ENCODE measurements around the gene TASP1. TPM values are rescaled to one million over a fixed set of nuclear protein-coding genes. Genes with fewer than 3 reads are reported as not detected.
A peak's percentile ranks its signal among the peaks of the same experiment; 100 is the strongest.

The TASP1 gene
- total RNA-seq, 4 donors from 2014 or later: 14.3 to 17.1 (median 15.6) TPM

- Histone ChIP-seq H3K27ac (no peak overlapping the region), H3K27me3 (no peaks in the 10 kb centered on the region), H3K4me1 (no peaks in the 10 kb centered on the region), H3K9me3 (no peaks in the 10 kb centered on the region), H3K4me3 (no peak overlapping the region), H3K36me3 (no peaks in the 10 kb centered on the region)
- DNase-seq (ENCODE audit: low spot score in 2 of 2): no peak
- no peak for TF ChIP-seq POLR2A (IDR thresholded peaks at IDR 0.05)
- TF ChIP-seq EP300 (IDR thresholded peaks at IDR 0.05): no peak
- no peak for TF ChIP-seq CTCF (IDR thresholded peaks at IDR 0.05)
These were observed 282.1 kb downstream of the TASP1 start for GRCh38 chr20:13356591-13356990.

- Histone ChIP-seq H3K4me3 (no peak overlapping the region), H3K27me3 (no peaks in the 10 kb centered on the region), H3K36me3 (no peaks in the 10 kb centered on the region), H3K4me1 (no peaks in the 10 kb centered on the region), H3K27ac (no peak overlapping the region), H3K9me3 (no peaks in the 10 kb centered on the region)
- DNase-seq (ENCODE audit: low spot score in 2 of 2): no peak
- no peak for TF ChIP-seq EP300 (IDR thresholded peaks at IDR 0.05)
- no peak for TF ChIP-seq CTCF (IDR thresholded peaks at IDR 0.05)
- no peak for TF ChIP-seq POLR2A (IDR thresholded peaks at IDR 0.05)
These were observed 282.7 kb downstream of the TASP1 start for GRCh38 chr20:13355941-13356486.

- WGBS, 2 donors: 71 to 76% methylated on average over 3 of the region's 3 CpGs
- no peak overlapping the region for H3K27ac ChIP-seq
- TF ChIP-seq POLR2A (IDR thresholded peaks at IDR 0.05): no peak
- TF ChIP-seq CTCF (IDR thresholded peaks at IDR 0.05): no peak
- peak in 1 of 2 donors; percentile 32 for TF ChIP-seq EP300 (IDR thresholded peaks at IDR 0.05)
- H3K4me1 ChIP-seq: no peaks in the 10 kb centered on the region
- no peaks in the 10 kb centered on the region for H3K9me3 ChIP-seq
- H3K4me3 ChIP-seq: no peak overlapping the region
- DNase-seq (ENCODE audit: low spot score in 2 of 2): no peak
- no peaks in the 10 kb centered on the region for H3K27me3 ChIP-seq
- no peaks in the 10 kb centered on the region for H3K36me3 ChIP-seq
These were observed 283.3 kb downstream of the TASP1 start for GRCh38 chr20:13355411-13355810.

- H3K9me3 ChIP-seq: no peaks in the 10 kb centered on the region
- H3K27ac ChIP-seq: no peak overlapping the region
- no peak for TF ChIP-seq EP300 (IDR thresholded peaks at IDR 0.05)
- no peak for TF ChIP-seq CTCF (IDR thresholded peaks at IDR 0.05)
- TF ChIP-seq POLR2A (IDR thresholded peaks at IDR 0.05): no peak
- 77 to 78% methylated on average over 2 of the region's 2 CpGs for WGBS, 2 donors
- H3K4me3 ChIP-seq: no peak overlapping the region
- DNase-seq (ENCODE audit: low spot score in 2 of 2): no peak
- peaks cover 0 to 2% (median 0%) of the 10 kb centered on the region in 4 donors for H3K4me1 ChIP-seq
- H3K36me3 ChIP-seq: no peaks in the 10 kb centered on the region
- H3K27me3 ChIP-seq: no peaks in the 10 kb centered on the region
These were observed 285.3 kb downstream of the TASP1 start for GRCh38 chr20:13353261-13353945.

- H3K4me1 ChIP-seq: peaks cover 0 to 4% (median 0%) of the 10 kb centered on the region in 4 donors
- DNase-seq (ENCODE audit: low spot score in 2 of 2): no peak
- H3K27ac ChIP-seq: no peak overlapping the region
- H3K9me3 ChIP-seq: no peaks in the 10 kb centered on the region
- H3K4me3 ChIP-seq: no peak overlapping the region
- H3K27me3 ChIP-seq: no peaks in the 10 kb centered on the region
- TF ChIP-seq POLR2A (IDR thresholded peaks at IDR 0.05) (no peak), CTCF (IDR thresholded peaks at IDR 0.05) (no peak), EP300 (IDR thresholded peaks at IDR 0.05) (no peak)
- no peaks in the 10 kb centered on the region for H3K36me3 ChIP-seq
- 90 to 94% methylated on average over 4 of the region's 4 CpGs for WGBS, 2 donors
These were observed 289.5 kb downstream of the TASP1 start for GRCh38 chr20:13349235-13349604.

Data from tibial nerve (tissue), 4 donors.